Effector memory CD4-positive, alpha-beta T cell (primary cell): ENCODE data around the gene ZNF609.
"Not testable (repeated sequence)": the region's sequence is repeated elsewhere in the genome, so short reads cannot be mapped to it uniquely, and the experiment has no call there.

ENCODE experiments used
- DNase-seq, 3 donors: peaks; one replicate each; pipeline ENCODE4 v3.0.0-alpha.2; 2020
- H3K27ac ChIP-seq: 2 replicates; pipeline ENCODE4 v1.7.0; 2013; ENCODE audit warnings: mild to moderate bottlenecking, low read length, moderate library complexity; ENCODE audit not compliant: insufficient read depth, poor library complexity, severe bottlenecking
- H3K27me3 ChIP-seq: replicated peaks from 2 replicates; pipeline ENCODE4 v1.7.0; 2013; ENCODE audit warnings: mild to moderate bottlenecking, low read length; ENCODE audit not compliant: insufficient read depth, control insufficient read depth, poor library complexity, severe bottlenecking
- H3K36me3 ChIP-seq: 2 replicates; pipeline ENCODE4 v1.7.0; 2013; ENCODE audit warnings: mild to moderate bottlenecking, low read length, moderate library complexity; ENCODE audit not compliant: control insufficient read depth, insufficient read depth
- H3K4me1 ChIP-seq: 2 replicates; pipeline ENCODE4 v1.7.0; 2013; ENCODE audit warnings: low read length, mild to moderate bottlenecking; ENCODE audit not compliant: control insufficient read depth, insufficient read depth, poor library complexity, severe bottlenecking
- H3K4me3 ChIP-seq: 2 replicates; pipeline ENCODE4 v1.7.0; 2013; ENCODE audit warnings: low read length, low read depth, mild to moderate bottlenecking; ENCODE audit not compliant: insufficient read depth, poor library complexity, severe bottlenecking
- H3K9me3 ChIP-seq: 2 replicates; pipeline ENCODE4 v1.7.0; 2013; ENCODE audit warnings: mild to moderate bottlenecking, low read length, moderate library complexity; ENCODE audit not compliant: control insufficient read depth

ZNF609 gene

DNA sequence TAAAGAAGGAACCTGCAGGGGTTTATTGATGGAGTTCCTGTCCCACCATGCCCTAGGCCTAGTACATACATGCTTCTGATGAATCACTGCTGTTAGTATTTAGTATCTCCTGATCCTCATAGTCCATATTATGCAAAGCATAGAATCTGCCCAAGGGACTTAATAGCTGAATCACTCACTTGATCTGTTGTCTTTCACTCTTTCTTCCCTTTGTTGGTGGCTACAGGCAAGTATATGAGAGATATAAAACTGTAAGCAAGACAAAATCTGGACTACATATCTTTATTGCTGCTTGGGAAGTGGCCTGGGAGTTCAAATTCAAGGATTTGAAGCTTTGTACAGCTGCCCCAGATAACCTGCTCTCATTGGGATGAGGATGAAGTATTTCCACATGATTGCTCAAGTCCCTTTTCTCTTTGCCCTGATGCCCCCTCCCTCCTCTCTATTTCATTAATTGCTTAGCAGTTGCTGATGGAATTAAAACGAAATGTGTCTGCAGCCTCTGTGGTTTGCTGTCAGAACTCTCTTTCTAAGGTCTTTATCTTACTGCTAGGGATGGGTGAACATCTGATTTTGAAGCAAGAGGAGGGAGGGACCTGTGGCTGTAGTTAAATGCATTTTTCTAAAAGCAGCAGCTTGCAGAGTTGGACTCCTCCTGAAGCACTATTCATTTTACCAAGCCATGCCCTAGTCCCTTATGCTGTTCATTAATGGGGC, 114.1 kb downstream of the ZNF609 start:
- no peak for DNase-seq
- Histone ChIP-seq H3K27me3 (no peaks in the 10 kb centered on the region), H3K4me3 (no peak overlapping the region), H3K9me3 (no peaks in the 10 kb centered on the region), H3K36me3 (no peaks in the 10 kb centered on the region), H3K4me1 (peaks cover 5% of the 10 kb centered on the region), H3K27ac (no peak overlapping the region)

DNA sequence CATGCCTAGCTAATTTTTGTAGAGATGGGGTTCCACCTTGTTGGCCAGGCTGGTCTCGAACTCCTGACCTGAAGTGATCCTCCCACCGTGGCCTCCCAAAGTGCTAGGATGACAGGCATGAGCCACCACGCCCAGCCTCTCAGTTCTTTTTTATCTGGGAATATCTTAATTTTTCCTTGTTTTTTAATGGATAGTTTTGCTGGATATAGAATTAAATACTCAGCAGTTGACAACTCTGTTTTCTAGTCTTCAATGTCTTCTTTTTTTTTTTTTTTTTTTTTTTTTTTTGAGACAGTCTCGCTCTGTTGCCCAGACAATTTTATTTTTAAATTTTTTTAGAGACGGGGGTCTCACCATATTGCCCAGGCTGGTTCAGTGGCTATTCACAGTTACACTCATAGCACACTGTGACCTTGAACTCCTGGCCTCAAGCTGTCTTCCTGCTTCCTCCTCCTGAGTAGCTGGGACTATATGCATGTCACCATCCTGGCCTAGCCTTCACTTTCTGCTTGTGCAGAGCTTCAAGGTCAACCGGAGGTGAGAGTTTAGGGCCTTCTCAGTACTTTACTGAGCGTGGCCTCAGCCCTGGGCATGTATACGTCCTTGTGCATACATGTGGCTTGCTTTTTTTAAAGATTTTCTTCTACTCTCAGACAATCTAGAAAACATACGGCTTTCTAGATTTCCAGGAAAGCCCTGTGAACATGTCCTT, 120.5 kb downstream of the ZNF609 start:
- Histone ChIP-seq H3K4me1 (peaks cover 13% of the 10 kb centered on the region), H3K27me3 (no peaks in the 10 kb centered on the region)
- DNase-seq = no peak

DNA sequence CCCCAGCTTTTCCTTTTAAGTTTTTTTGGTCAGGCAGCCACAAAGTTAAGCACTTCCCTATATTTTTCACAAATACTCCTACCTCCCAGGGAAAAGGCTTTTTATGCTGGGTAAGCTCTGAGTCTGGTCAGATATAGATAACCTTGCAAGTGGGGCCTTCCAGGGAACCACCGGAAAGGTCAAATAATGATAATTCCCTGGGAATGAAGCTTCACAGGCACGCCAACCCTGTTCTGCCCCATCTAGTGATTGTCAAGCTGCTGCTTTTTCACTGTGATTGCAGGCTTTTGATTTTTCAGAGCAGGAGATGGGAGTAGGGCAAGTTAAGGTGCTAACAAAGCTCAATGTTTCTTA, 121.0 kb downstream of the ZNF609 start:
- Histone ChIP-seq H3K27me3 (no peaks in the 10 kb centered on the region), H3K36me3 (no peaks in the 10 kb centered on the region), H3K4me3 (no peak overlapping the region), H3K4me1 (peaks cover 13% of the 10 kb centered on the region), H3K27ac (no peak overlapping the region), H3K9me3 (no peaks in the 10 kb centered on the region)
- no peak for DNase-seq

More for the DNA sequence above, 120.5 kb downstream of the ZNF609 start:
- no peaks in the 10 kb centered on the region for H3K36me3 ChIP-seq
- H3K27ac ChIP-seq = no peak overlapping the region
- no peak overlapping the region for H3K4me3 ChIP-seq
- H3K9me3 ChIP-seq = no peaks in the 10 kb centered on the region

DNA sequence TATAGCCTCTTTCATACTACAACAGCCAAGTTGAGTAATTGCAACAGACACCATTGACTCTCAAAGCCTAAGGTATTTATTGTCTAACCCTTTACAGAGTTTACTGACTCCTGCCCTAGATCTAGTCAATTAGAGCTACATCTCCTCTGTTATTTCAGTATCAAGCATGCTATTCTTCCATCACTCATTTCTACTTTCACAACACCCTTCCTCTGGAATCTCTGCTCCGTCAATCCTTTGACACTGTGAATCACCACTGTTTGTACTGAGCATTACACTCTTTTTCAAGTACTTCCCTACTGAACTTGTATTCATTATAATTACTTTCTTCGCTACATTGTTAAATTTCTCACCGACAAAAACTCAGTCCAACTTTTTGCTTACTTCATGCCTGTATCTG, 121.8 kb downstream of the ZNF609 start:
- Histone ChIP-seq H3K4me1 (peaks cover 13% of the 10 kb centered on the region), H3K36me3 (no peaks in the 10 kb centered on the region), H3K9me3 (no peaks in the 10 kb centered on the region), H3K27ac (no peak overlapping the region), H3K27me3 (no peaks in the 10 kb centered on the region), H3K4me3 (no peak overlapping the region)
- DNase-seq = no peak

DNA sequence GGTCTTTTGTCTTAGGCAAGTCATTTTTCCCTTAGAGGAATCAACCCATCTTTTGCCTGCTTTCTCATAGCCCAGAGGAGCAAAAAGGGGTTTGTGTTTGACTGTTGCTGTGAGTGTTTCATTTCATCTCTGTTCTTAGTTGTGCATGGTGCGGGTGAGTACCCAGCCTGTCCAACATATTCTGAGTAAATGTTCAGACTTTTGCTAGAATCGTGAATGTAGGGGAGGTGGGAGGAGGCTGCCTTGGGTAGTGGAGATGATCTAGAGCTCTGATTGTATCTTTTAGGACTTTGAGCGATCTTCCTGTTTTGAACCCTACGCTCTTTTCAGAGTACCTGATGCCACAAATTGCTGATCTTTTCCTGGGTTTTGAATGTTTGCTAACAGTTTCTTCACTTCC, 123.1 kb downstream of the ZNF609 start:
- no peaks in the 10 kb centered on the region for H3K9me3 ChIP-seq
- peak overlapping the region; percentile 52 for H3K27ac ChIP-seq
- no peaks in the 10 kb centered on the region for H3K27me3 ChIP-seq
- peak overlapping the region; percentile 39 for H3K4me3 ChIP-seq
- no peak for DNase-seq
- peaks cover 13% of the 10 kb centered on the region for H3K4me1 ChIP-seq
- no peaks in the 10 kb centered on the region for H3K36me3 ChIP-seq

DNA sequence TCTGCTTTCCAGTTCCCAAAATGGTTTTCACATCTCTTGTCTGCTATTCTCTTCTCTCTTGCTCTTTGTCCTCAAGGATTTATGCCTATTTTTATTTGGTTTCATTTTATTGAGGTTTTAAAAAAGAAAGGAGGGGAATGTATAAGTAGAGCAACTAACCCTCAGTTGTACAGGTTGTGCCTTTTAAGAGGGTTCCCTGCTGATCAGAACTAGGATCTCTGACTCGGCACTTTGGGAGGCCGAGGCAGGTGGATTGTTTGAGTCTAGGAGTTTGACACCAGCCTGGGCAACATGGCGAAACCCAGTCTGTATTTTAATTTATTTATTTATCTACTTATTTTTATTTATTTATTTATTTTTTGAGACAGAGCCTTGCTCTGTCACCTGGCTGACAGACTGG, 123.6 kb downstream of the ZNF609 start:
- Histone ChIP-seq H3K27me3 (no peaks in the 10 kb centered on the region), H3K36me3 (no peaks in the 10 kb centered on the region), H3K4me1 (peaks cover 17% of the 10 kb centered on the region), H3K9me3 (no peaks in the 10 kb centered on the region), H3K27ac (peak overlapping the region; percentile 52), H3K4me3 (peak overlapping the region; percentile 39)
- no peak for DNase-seq

DNA sequence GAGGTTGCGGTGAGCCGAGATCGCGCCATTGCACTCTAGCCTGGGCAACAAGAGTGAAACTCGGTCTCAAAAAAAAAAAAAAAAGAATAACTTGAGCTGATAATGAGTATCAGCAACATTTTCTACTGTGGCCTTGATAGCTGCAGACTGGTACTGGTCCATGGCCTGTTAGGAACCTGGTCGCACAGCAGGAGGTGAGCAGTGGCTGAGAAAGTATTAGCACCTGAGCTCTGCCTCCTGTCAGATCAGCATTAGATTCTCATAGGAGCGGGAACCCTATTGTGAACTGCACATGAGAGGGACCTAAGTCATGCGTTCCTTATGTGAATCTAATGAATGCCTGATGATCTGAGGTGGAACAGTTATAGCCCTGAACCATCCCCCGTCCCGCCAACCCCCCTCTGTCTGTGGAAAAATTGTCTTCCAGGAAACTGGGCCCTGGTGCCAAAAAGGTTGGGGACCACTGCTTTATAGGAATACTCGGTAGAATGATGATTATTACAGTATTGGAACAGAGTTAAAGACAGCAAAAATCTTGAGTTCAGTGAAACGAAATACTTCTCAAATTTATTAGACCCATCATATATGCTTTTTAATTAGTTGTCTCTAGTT, 126.0 kb downstream of the ZNF609 start:
- Histone ChIP-seq H3K27ac (no peak overlapping the region), H3K36me3 (no peaks in the 10 kb centered on the region), H3K27me3 (no peaks in the 10 kb centered on the region), H3K9me3 (no peaks in the 10 kb centered on the region), H3K4me3 (no peak overlapping the region), H3K4me1 (peaks cover 27% of the 10 kb centered on the region)
- no peak for DNase-seq

DNA sequence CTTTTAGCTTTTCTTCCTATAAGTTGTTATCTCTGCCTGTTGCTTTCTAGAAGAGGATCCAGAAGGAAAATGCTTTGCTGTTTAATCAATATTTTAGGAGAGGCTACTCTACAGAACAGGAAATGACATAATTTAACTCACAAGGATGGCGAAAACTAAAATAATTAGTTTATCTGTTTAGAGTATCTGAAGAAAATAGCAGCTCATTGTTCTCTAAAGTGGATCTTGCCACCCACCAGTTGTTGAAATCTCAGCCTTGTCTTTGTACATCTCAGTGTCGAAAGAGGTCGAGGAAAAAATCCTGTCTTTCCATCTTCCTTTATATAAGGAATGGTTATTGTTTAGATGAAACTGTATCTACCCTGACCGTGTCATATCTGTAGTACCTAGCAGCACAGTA, 126.6 kb downstream of the ZNF609 start:
- no peak overlapping the region for H3K27ac ChIP-seq
- peaks cover 27% of the 10 kb centered on the region for H3K4me1 ChIP-seq
- no peaks in the 10 kb centered on the region for H3K36me3 ChIP-seq
- no peaks in the 10 kb centered on the region for H3K9me3 ChIP-seq
- no peak overlapping the region for H3K4me3 ChIP-seq
- no peak for DNase-seq
- no peaks in the 10 kb centered on the region for H3K27me3 ChIP-seq

DNA sequence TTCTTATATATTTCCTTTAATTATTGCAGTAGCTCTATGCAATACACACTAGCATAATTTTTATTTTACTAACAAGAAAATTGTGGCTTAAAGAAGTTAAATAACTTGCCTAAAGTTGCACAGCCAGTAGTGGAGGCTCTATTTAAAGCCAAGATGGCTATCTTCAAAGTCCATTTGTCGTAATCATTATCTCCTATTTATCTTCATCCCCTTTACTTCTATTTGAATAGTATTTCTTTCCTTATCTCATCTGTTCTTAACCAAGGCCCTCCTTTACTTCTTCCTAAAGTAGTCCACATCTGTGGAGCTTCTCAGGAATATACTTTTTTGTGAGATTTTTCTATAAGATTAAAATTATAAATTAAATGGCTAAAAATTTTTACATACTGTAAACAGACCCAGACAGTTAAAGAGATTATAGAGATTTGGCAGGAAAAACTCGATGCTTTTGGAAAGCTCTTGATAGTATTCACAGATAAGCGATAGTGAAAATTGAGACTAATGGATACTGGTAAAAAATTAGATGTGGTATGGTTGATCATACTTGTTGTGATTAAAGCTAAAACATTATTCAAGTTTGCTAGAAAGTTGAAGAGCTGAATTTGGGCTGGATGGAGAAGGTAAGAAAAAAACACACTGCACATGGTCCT, 129.2 kb downstream of the ZNF609 start:
- DNase-seq = no peak
- Histone ChIP-seq H3K27me3 (no peaks in the 10 kb centered on the region), H3K4me1 (peaks cover 17% of the 10 kb centered on the region), H3K36me3 (no peaks in the 10 kb centered on the region), H3K4me3 (no peak overlapping the region), H3K9me3 (no peaks in the 10 kb centered on the region), H3K27ac (no peak overlapping the region)

DNA sequence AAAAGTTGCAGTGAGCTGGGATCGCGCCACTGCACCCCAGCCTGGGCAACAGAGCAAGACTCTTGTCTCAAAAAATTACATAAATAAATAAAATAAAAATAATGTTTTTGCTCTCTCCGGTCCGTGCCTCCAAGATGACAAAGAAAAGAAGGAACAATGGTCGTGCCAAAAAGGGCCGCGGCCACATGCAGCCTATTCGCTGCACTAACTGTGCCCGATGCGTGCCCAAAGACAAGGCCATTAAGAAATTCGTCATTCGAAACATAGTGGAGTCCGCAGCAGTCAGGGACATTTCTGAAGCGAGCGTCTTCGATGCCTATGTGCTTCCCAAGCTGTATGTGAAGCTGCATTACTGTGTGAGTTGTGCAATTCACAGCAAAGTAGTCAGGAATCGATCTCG, 132.5 kb downstream of the ZNF609 start:
- not testable (repeated sequence) for H3K4me3 ChIP-seq, DNase-seq, H3K36me3 ChIP-seq, H3K9me3 ChIP-seq, H3K27ac ChIP-seq, H3K27me3 ChIP-seq
- H3K4me1 ChIP-seq = peaks cover 18% of the 10 kb centered on the region
